ENCODE results near the gene SCYL1.

SCYL1 gene

GRCh38 chr11:65586247-65586630 lies 61.4 kb downstream of the SCYL1 start:
- no peak for DNase-seq

- DNase-seq, result no peak
Measured at GRCh38 chr11:65586676-65587075, 61.8 kb downstream of the SCYL1 start.

Measured in NCI-H526 (cell line).